Mucosa of descending colon (tissue), 3 donors: ENCODE data around the gene PARP14. TPM values are rescaled to one million over a fixed set of nuclear protein-coding genes. Genes with fewer than 3 reads are reported as not detected.
A peak's percentile ranks its signal among the peaks of the same experiment; 100 is the strongest.

Experiments
- ATAC-seq: fragments of 200-7000 bp; cut with Tn5 transposase; one replicate; pipeline ENCODE4 v1.9.1; 2020; ENCODE audit warnings: mild to moderate bottlenecking, moderate library complexity
- DNase-seq, 3 donors: peaks; one replicate each; pipeline ENCODE4 v3.0.0-alpha.2; 2020
- H3K36me3 ChIP-seq: fragments of 200-600 bp; one replicate; pipeline ENCODE4 v1.8.0; 2021; ENCODE audit warnings: low read depth, mild to moderate bottlenecking
- H3K4me1 ChIP-seq: fragments of 200-600 bp; one replicate; pipeline ENCODE4 v1.8.0; 2021; ENCODE audit warnings: low read depth, mild to moderate bottlenecking
- H3K4me3 ChIP-seq: fragments of 200-600 bp; one replicate; pipeline ENCODE4 v1.8.0; 2021; ENCODE audit warnings: mild to moderate bottlenecking
- H3K9me3 ChIP-seq: fragments of 200-600 bp; one replicate; pipeline ENCODE4 v1.8.0; 2021; ENCODE audit warnings: mild to moderate bottlenecking
- CTCF ChIP-seq: fragments of 200-600 bp; IDR thresholded peaks from one replicate; pipeline ENCODE4 v1.8.0; 2022; ENCODE audit warnings: antibody characterized with exemption, mild to moderate bottlenecking
- intact Hi-C, 2 donors: fragments of 100-400 bp; cut with DNase I in 1 of 2; cut with micrococcal nuclease in 1 of 2; formaldehyde crosslinking; loops; one replicate each; pipeline versions ENCODE4 v1.11.0 to v1.11.1; 2022; cut with DNase I, micrococcal nuclease
- total RNA-seq, 3 donors: library from RNA; stranded (reverse); fragmentation: NEBNext Ultra II Directional in 2 of 3; extraction: Animal tissue kit (Norgen Biotek cat#: 25700) in 2 of 3; gene quantifications; one replicate each; pipeline versions ENCODE4 v1.2.1 to v1.2.4, GENCODE V29; 2021 to 2023
- donor health status: DM: no; HTN: no; CAD: no; lungs with moderate emphysema.
- donor health status: DM: no; HTN: no; CAD: no.
- donor health status: DM: no; HTN: yes; CAD: no.

PARP14 gene
- total RNA-seq, 3 donors from 2014 or later, result 34.7 to 47.9 (median 43.8) TPM

GRCh38 chr3:122665226-122665786 lies 15.3 kb upstream of the PARP14 start:
- Histone ChIP-seq H3K4me3 (no peak overlapping the region), H3K36me3 (no peaks in the 10 kb centered on the region), H3K4me1 (no peaks in the 10 kb centered on the region), H3K9me3 (no peaks in the 10 kb centered on the region)
- intact Hi-C loops, result no loop called here
- TF ChIP-seq CTCF, result no peak
- ATAC-seq, result no peak
- DNase-seq, result no peak

- TF ChIP-seq CTCF, result no peak
- H3K4me1 ChIP-seq, result no peaks in the 10 kb centered on the region
- DNase-seq (no peak), ATAC-seq (no peak)
- no peaks in the 10 kb centered on the region for H3K36me3 ChIP-seq
- H3K4me3 ChIP-seq, result no peak overlapping the region
- intact Hi-C loops, result no loop called here
- H3K9me3 ChIP-seq, result no peaks in the 10 kb centered on the region
Measured at GRCh38 chr3:122665881-122666280, 14.8 kb upstream of the PARP14 start.

GRCh38 chr3:122668930-122669730 lies 11.5 kb upstream of the PARP14 start:
- no peak for DNase-seq
- no peak for TF ChIP-seq CTCF
- intact Hi-C loops, result no loop called here
- no peak overlapping the region for H3K4me3 ChIP-seq
- no peaks in the 10 kb centered on the region for H3K9me3 ChIP-seq
- no peaks in the 10 kb centered on the region for H3K4me1 ChIP-seq
- ATAC-seq, result peak; percentile 97
- no peaks in the 10 kb centered on the region for H3K36me3 ChIP-seq

GRCh38 chr3:122671553-122671952 lies 9.1 kb upstream of the PARP14 start:
- DNase-seq (no peak), ATAC-seq (no peak)
- no peak overlapping the region for H3K4me3 ChIP-seq
- no peaks in the 10 kb centered on the region for H3K9me3 ChIP-seq
- intact Hi-C loops, result loop anchor here in 1 of 2 donors (10.0 kb wide), 1 partner anchor 277 kb away; no protein-coding TSS in a partner anchor
- no peaks in the 10 kb centered on the region for H3K4me1 ChIP-seq
- H3K36me3 ChIP-seq, result no peaks in the 10 kb centered on the region
- no peak for TF ChIP-seq CTCF

GRCh38 chr3:122674339-122674738 lies 6.3 kb upstream of the PARP14 start:
- Histone ChIP-seq H3K9me3 (no peaks in the 10 kb centered on the region), H3K4me1 (peaks cover 5% of the 10 kb centered on the region), H3K4me3 (no peak overlapping the region), H3K36me3 (no peaks in the 10 kb centered on the region)
- DNase-seq (no peak), ATAC-seq (no peak)
- TF ChIP-seq CTCF, result no peak
- intact Hi-C loops, result loop anchor here in 1 of 2 donors (10.0 kb wide), 1 partner anchor 280 kb away; no protein-coding TSS in a partner anchor
